SJCRH30 (cell line): ENCODE results near the gene CAMKK2. TPM values are rescaled to one million over a fixed set of nuclear protein-coding genes. Genes with fewer than 3 reads are reported as not detected.
"Not testable (repeated sequence)": the region's sequence is repeated elsewhere in the genome, so short reads cannot be mapped to it uniquely, and the experiment has no call there.

Source experiments
- DNase-seq, 2 experiments: peaks; one replicate each; pipeline ENCODE4 v3.0.0-alpha.2; 2015 to 2020
- H3K27ac ChIP-seq: fragments of 250-450 bp; sonication (Bioruptor Pico); 2 replicates; pipeline ENCODE4 v1.5.1; 2020; ENCODE audit warnings: mild to moderate bottlenecking, moderate library complexity
- H3K27me3 ChIP-seq: fragments of 250-450 bp; sonication (Bioruptor Pico); 2 replicates; pipeline ENCODE4 v1.5.1; 2020; ENCODE audit warnings: mild to moderate bottlenecking, moderate library complexity
- H3K36me3 ChIP-seq: fragments of 250-450 bp; sonication (Bioruptor Pico); 2 replicates; pipeline ENCODE4 v1.5.1; 2020; ENCODE audit warnings: mild to moderate bottlenecking, moderate library complexity
- H3K4me1 ChIP-seq: fragments of 250-450 bp; sonication (Bioruptor Pico); 2 replicates; pipeline ENCODE4 v1.5.1; 2020; ENCODE audit warnings: mild to moderate bottlenecking, moderate library complexity
- H3K4me3 ChIP-seq: fragments of 250-450 bp; sonication (Bioruptor Pico); 2 replicates; pipeline ENCODE4 v1.5.1; 2020; ENCODE audit warnings: mild to moderate bottlenecking, moderate library complexity
- H3K9me3 ChIP-seq: fragments of 250-450 bp; sonication (Bioruptor Pico); replicated peaks from 2 replicates; pipeline ENCODE4 v1.5.1; 2020; ENCODE audit warnings: mild to moderate bottlenecking, moderate library complexity
- total RNA-seq: library from RNA; depleted of rRNA; stranded (reverse); fragments of >200 nt; shearing (Covaris generic); gene quantifications from 2 replicates; pipeline ENCODE4 v1.2.3, GENCODE V29; 2014

CAMKK2 gene
- total RNA-seq, 1 experiment from 2014 or later: 9.7 TPM

- H3K4me3 ChIP-seq: no peak overlapping the region
- H3K4me1 ChIP-seq: peaks cover 42% of the 10 kb centered on the region
- DNase-seq: peak in 1 of 2 experiments; percentile 29
- H3K36me3 ChIP-seq: no peaks in the 10 kb centered on the region
- H3K27me3 ChIP-seq: no peaks in the 10 kb centered on the region
- no peaks in the 10 kb centered on the region for H3K9me3 ChIP-seq
- no peak overlapping the region for H3K27ac ChIP-seq
These were observed 58.4 kb downstream of the CAMKK2 start for GRCh38 chr12:121238086-121238485.

GRCh38 chr12:121237415-121237814, 59.1 kb downstream of the CAMKK2 start:
- Histone ChIP-seq H3K4me3 (no peak overlapping the region), H3K4me1 (peaks cover 42% of the 10 kb centered on the region), H3K36me3 (no peaks in the 10 kb centered on the region), H3K27me3 (no peaks in the 10 kb centered on the region), H3K27ac (no peak overlapping the region), H3K9me3 (no peaks in the 10 kb centered on the region)
- DNase-seq: no peak

- no peak overlapping the region for H3K27ac ChIP-seq
- no peaks in the 10 kb centered on the region for H3K9me3 ChIP-seq
- H3K36me3 ChIP-seq: no peaks in the 10 kb centered on the region
- H3K27me3 ChIP-seq: no peaks in the 10 kb centered on the region
- no peak overlapping the region for H3K4me3 ChIP-seq
- H3K4me1 ChIP-seq: peaks cover 38% of the 10 kb centered on the region
- no peak for DNase-seq
These were observed 59.7 kb downstream of the CAMKK2 start for GRCh38 chr12:121236776-121237175.

GRCh38 chr12:121233628-121234020, 62.9 kb downstream of the CAMKK2 start:
- Histone ChIP-seq H3K4me1 (peaks cover 9% of the 10 kb centered on the region), H3K27me3 (no peaks in the 10 kb centered on the region), H3K4me3 (no peak overlapping the region), H3K27ac (no peak overlapping the region), H3K9me3 (no peaks in the 10 kb centered on the region), H3K36me3 (no peaks in the 10 kb centered on the region)
- no peak for DNase-seq

GRCh38 chr12:121232977-121233627, 63.4 kb downstream of the CAMKK2 start:
- peaks cover 4% of the 10 kb centered on the region for H3K4me1 ChIP-seq
- no peaks in the 10 kb centered on the region for H3K27me3 ChIP-seq
- H3K9me3 ChIP-seq: no peaks in the 10 kb centered on the region
- no peaks in the 10 kb centered on the region for H3K36me3 ChIP-seq
- no peak for DNase-seq
- no peak overlapping the region for H3K4me3 ChIP-seq
- no peak overlapping the region for H3K27ac ChIP-seq

GRCh38 chr12:121232163-121232562, 64.3 kb downstream of the CAMKK2 start:
- no peaks in the 10 kb centered on the region for H3K4me1 ChIP-seq
- no peaks in the 10 kb centered on the region for H3K9me3 ChIP-seq
- DNase-seq: no peak
- no peaks in the 10 kb centered on the region for H3K27me3 ChIP-seq
- H3K36me3 ChIP-seq: no peaks in the 10 kb centered on the region
- H3K27ac ChIP-seq: no peak overlapping the region
- no peak overlapping the region for H3K4me3 ChIP-seq

GRCh38 chr12:121230538-121230907, 66.0 kb downstream of the CAMKK2 start:
- no peaks in the 10 kb centered on the region for H3K36me3 ChIP-seq
- no peaks in the 10 kb centered on the region for H3K27me3 ChIP-seq
- no peaks in the 10 kb centered on the region for H3K9me3 ChIP-seq
- DNase-seq: no peak
- H3K4me1 ChIP-seq: no peaks in the 10 kb centered on the region
- H3K4me3 ChIP-seq: no peak overlapping the region
- H3K27ac ChIP-seq: no peak overlapping the region

- not testable (repeated sequence) for H3K4me1 ChIP-seq, H3K36me3 ChIP-seq, H3K27ac ChIP-seq, H3K27me3 ChIP-seq, H3K9me3 ChIP-seq, H3K4me3 ChIP-seq
- peak; percentile 79 to 89 for DNase-seq
These were observed 66.5 kb downstream of the CAMKK2 start for GRCh38 chr12:121229826-121230537.

- H3K4me3 ChIP-seq: no peak overlapping the region
- H3K27ac ChIP-seq: no peak overlapping the region
- H3K4me1 ChIP-seq: no peaks in the 10 kb centered on the region
- no peaks in the 10 kb centered on the region for H3K36me3 ChIP-seq
- DNase-seq: no peak
- no peaks in the 10 kb centered on the region for H3K27me3 ChIP-seq
- no peaks in the 10 kb centered on the region for H3K9me3 ChIP-seq
These were observed 67.4 kb downstream of the CAMKK2 start for GRCh38 chr12:121228919-121229665.

GRCh38 chr12:121227294-121227693, 69.2 kb downstream of the CAMKK2 start:
- H3K27me3 ChIP-seq: no peaks in the 10 kb centered on the region
- H3K4me3 ChIP-seq: no peak overlapping the region
- no peaks in the 10 kb centered on the region for H3K36me3 ChIP-seq
- DNase-seq: no peak
- no peaks in the 10 kb centered on the region for H3K4me1 ChIP-seq
- no peak overlapping the region for H3K27ac ChIP-seq
- H3K9me3 ChIP-seq: no peaks in the 10 kb centered on the region

- H3K4me3 ChIP-seq, H3K27me3 ChIP-seq, H3K36me3 ChIP-seq, DNase-seq, H3K27ac ChIP-seq, H3K4me1 ChIP-seq, H3K9me3 ChIP-seq: not testable (repeated sequence)
These were observed 69.6 kb downstream of the CAMKK2 start for GRCh38 chr12:121226871-121227270.

- Histone ChIP-seq H3K27ac (no peak overlapping the region), H3K27me3 (no peaks in the 10 kb centered on the region), H3K36me3 (no peaks in the 10 kb centered on the region), H3K4me1 (no peaks in the 10 kb centered on the region), H3K9me3 (no peaks in the 10 kb centered on the region), H3K4me3 (no peak overlapping the region)
- no peak for DNase-seq
These were observed 70.1 kb downstream of the CAMKK2 start for GRCh38 chr12:121226399-121226798.

- no peaks in the 10 kb centered on the region for H3K36me3 ChIP-seq
- no peak for DNase-seq
These were observed 71.9 kb downstream of the CAMKK2 start for GRCh38 chr12:121224591-121224990.

GRCh38 chr12:121223292-121224285, 72.9 kb downstream of the CAMKK2 start:
- Histone ChIP-seq H3K4me3 (no peak overlapping the region), H3K27me3 (no peaks in the 10 kb centered on the region), H3K9me3 (no peaks in the 10 kb centered on the region), H3K4me1 (no peaks in the 10 kb centered on the region), H3K36me3 (no peaks in the 10 kb centered on the region), H3K27ac (no peak overlapping the region)
- DNase-seq: no peak

More at GRCh38 chr12:121224591-121224990, 71.9 kb downstream of the CAMKK2 start:
- Histone ChIP-seq H3K4me3 (no peak overlapping the region), H3K9me3 (no peaks in the 10 kb centered on the region), H3K4me1 (no peaks in the 10 kb centered on the region), H3K27ac (no peak overlapping the region), H3K27me3 (no peaks in the 10 kb centered on the region)
